BJ (cell line): ENCODE measurements around the gene C10orf53. TPM values are rescaled to one million over a fixed set of nuclear protein-coding genes. Genes with fewer than 3 reads are reported as not detected.

Experiments
- CTCF ChIA-PET: fragments of 350-600 bp; formaldehyde crosslinking; extraction: SDS; loops from one replicate; lab custom pipeline; 2021; ENCODE audit warnings: antibody characterized with exemption, inconsistent platforms; lab: Yijun Ruan, JAX
- POLR2A ChIA-PET: fragments of 300-600 bp; sonication (Branson Sonifier 250); formaldehyde crosslinking; extraction: SDS; loops from one replicate; lab custom pipeline; 2021; ENCODE audit warnings: antibody characterized with exemption; lab: Charles Lee
- DNase-seq: peaks from one replicate; pipeline ENCODE4 v3.0.0-alpha.2; 2011; ENCODE audit warnings: low read depth
- H3K27me3 ChIP-seq: 2 replicates; pipeline ENCODE4 v1.6.0; 2011; ENCODE audit warnings: low read length; ENCODE audit not compliant: control insufficient read depth, insufficient read depth
- H3K36me3 ChIP-seq: 2 replicates; pipeline ENCODE4 v1.5.1; 2011; ENCODE audit warnings: low read length; ENCODE audit not compliant: control insufficient read depth, insufficient read depth
- H3K4me3 ChIP-seq: 2 replicates; pipeline ENCODE4 v1.5.1; 2011; ENCODE audit warnings: low read depth, mild to moderate bottlenecking, control low read depth, low read length
- polyA plus RNA-seq: library from polyadenylated mRNA; depleted of rRNA; stranded (reverse); fragments of >200 nt; gene quantifications from 2 replicates; pipeline ENCODE4 v1.2.3, GENCODE V29; 2011
- TF ChIP-seq, protein P1 (sequence below): IDR thresholded peaks from 2 replicates; pipeline ENCODE4 v1.5.1; 2011; ENCODE audit warnings: low read depth, mild to moderate bottlenecking, control low read depth, inconsistent platforms, low read length, moderate library complexity; ENCODE audit not compliant: insufficient read depth

C10orf53 gene
- polyA plus RNA-seq, 1 experiment, result not detected

- TF ChIP-seq, protein P1, sequence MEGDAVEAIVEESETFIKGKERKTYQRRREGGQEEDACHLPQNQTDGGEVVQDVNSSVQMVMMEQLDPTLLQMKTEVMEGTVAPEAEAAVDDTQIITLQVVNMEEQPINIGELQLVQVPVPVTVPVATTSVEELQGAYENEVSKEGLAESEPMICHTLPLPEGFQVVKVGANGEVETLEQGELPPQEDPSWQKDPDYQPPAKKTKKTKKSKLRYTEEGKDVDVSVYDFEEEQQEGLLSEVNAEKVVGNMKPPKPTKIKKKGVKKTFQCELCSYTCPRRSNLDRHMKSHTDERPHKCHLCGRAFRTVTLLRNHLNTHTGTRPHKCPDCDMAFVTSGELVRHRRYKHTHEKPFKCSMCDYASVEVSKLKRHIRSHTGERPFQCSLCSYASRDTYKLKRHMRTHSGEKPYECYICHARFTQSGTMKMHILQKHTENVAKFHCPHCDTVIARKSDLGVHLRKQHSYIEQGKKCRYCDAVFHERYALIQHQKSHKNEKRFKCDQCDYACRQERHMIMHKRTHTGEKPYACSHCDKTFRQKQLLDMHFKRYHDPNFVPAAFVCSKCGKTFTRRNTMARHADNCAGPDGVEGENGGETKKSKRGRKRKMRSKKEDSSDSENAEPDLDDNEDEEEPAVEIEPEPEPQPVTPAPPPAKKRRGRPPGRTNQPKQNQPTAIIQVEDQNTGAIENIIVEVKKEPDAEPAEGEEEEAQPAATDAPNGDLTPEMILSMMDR, result no peak
- Histone ChIP-seq H3K27me3 (peaks cover 13% of the 10 kb centered on the region; the same call in 1 of the 2 replicates), H3K36me3 (no peaks in the 10 kb centered on the region), H3K4me3 (no peak overlapping the region)
- DNase-seq, result no peak
- CTCF ChIA-PET, result no interaction called here
- POLR2A ChIA-PET, result no interaction called here
Measured at GRCh38 chr10:49700211-49700610, 20.8 kb downstream of the C10orf53 start.

GRCh38 chr10:49700997-49701396 is 21.5 kb downstream of the C10orf53 start:
- CTCF ChIA-PET, result no interaction called here

GRCh38 chr10:49707585-49707984 is 28.1 kb downstream of the C10orf53 start:
- H3K36me3 ChIP-seq, result no peaks in the 10 kb centered on the region
- CTCF ChIA-PET, result no interaction called here
- no peak for DNase-seq
- TF ChIP-seq, protein P1, result no peak
- no peak overlapping the region for H3K4me3 ChIP-seq
- peaks cover 2% of the 10 kb centered on the region; the same call in 1 of the 2 replicates for H3K27me3 ChIP-seq
- POLR2A ChIA-PET, result no interaction called here

More at GRCh38 chr10:49700997-49701396, 21.5 kb downstream of the C10orf53 start:
- DNase-seq, result no peak
- Histone ChIP-seq H3K36me3 (no peaks in the 10 kb centered on the region), H3K27me3 (peaks cover 11% of the 10 kb centered on the region; the same call in 1 of the 2 replicates), H3K4me3 (no peak overlapping the region)
- TF ChIP-seq, protein P1, result no peak
- POLR2A ChIA-PET, result no interaction called here

DNA sequence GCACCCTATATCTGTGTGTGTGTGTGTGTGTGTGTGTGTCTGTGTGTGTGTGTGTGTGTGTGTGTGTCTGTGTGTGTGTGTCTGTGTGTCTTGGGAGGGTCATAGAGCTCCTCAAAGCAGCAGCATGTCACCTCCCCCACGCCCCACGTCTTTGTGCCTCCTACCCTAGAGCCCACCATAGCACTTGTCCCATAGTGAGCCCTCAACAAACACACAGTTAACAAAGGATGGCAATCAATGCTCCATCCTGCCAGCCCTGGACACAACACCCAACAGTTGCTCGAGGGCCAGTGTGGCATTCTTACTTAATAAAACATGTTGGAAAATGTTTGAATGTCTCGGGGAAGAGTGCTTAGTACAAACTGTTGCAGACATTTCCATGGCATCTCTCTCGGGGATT is 30.5 kb downstream of the C10orf53 start:
- Histone ChIP-seq H3K4me3 (no peak overlapping the region), H3K36me3 (no peaks in the 10 kb centered on the region), H3K27me3 (peaks cover 2% of the 10 kb centered on the region; the same call in 1 of the 2 replicates)
- TF ChIP-seq, protein P1, result no peak
- ChIA-PET POLR2A (no interaction called here), CTCF (no interaction called here)
- no peak for DNase-seq

GRCh38 chr10:49710966-49711365 is 31.5 kb downstream of the C10orf53 start:
- POLR2A ChIA-PET, result no interaction called here
- CTCF ChIA-PET, result no interaction called here
- H3K27me3 ChIP-seq, result peaks cover 2% of the 10 kb centered on the region; the same call in 1 of the 2 replicates
- H3K36me3 ChIP-seq, result no peaks in the 10 kb centered on the region
- no peak for DNase-seq
- TF ChIP-seq, protein P1, result no peak
- H3K4me3 ChIP-seq, result no peak overlapping the region
